SH-SY5Y (cell line): ENCODE results near the gene USP6NL.

Source experiments
- GATA2 ChIP-seq: IDR thresholded peaks from 2 replicates; pipeline ENCODE4 v1.6.1; 2011; ENCODE audit warnings: mild to moderate bottlenecking, low read depth, low read length
- GATA3 ChIP-seq: IDR thresholded peaks from 2 replicates; pipeline ENCODE4 v1.6.1; 2011; ENCODE audit warnings: low read depth, mild to moderate bottlenecking, low read length, moderate library complexity

The USP6NL gene

DNA sequence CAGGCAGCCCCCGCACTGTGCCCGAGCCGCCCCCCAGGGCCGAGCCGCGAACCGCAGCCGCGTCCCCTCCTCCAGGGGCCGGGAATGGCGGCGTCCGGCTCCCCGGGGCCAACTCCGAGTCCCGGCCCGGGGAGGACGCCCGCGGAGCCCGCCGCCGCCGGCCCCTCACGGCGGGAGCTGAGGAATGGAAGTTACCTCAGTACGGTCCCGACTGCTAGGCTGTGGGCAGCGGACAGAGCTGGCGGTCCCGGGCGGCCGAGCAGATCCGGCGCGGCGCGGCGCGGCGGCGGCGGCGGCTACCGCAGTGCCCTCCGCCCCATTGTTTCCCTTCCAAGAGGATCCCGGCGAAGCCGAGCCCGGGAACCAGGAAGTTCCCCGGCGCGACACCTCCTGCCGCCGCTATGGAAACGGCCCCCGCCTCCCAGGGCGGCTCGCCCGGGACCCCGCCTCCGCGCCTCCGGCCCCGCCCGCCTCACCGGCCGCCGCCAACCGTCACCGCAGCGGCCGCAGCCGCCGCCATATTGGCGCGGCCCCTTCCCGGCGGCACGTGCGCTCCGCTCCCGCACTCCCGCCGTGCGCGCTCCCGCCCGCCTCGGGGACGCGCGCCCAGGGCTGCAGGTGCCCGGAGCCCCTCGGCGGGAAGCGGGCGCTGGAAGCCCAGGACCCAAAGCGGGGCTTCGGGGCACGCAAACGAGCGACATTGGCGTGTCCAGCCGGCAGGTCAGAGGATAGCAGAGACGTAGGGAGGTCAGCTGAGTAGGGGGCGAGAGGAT lies at the start of gene USP6NL:
Gene USP6NL, minus strand, starts transcription at position 403 of the 773 bp plus-strand sequence. CDS start 14,016 bp downstream, outside the sequence.
- TF ChIP-seq GATA2 = no peak
- no peak for TF ChIP-seq GATA3

DNA sequence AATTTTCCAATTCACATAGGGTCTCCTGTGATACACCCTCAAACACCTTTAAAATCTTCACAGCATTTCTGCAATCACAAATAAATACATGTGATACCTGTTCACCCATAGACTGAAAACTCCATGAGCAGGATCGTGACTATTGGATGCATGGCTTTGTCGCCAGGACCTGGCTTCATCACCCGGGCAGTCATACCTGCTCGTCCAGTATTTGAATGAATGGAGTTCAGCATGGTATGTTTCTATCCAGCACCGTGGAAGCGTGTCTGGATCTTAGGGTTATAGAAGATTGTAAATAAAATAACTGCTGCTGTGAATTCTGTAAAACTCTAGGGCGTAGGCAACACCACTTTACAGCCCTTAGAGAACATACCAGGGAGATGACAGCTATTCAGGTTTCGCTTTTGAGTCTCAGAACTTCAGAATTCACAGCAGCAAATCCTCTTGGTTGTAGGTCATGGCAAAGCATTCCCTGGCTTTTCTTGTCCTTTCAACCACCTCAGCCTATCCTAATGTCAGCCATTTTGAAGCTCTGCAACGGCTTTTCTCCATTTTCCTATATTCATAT lies 47.4 kb upstream of the USP6NL start:
- TF ChIP-seq GATA3 (no peak), GATA2 (no peak)

GRCh38 chr10:11655836-11656235 lies 44.4 kb upstream of the USP6NL start:
- TF ChIP-seq GATA3 (no peak), GATA2 (no peak)

GRCh38 chr10:11654659-11655058 lies 43.2 kb upstream of the USP6NL start:
- TF ChIP-seq GATA2 (no peak), GATA3 (no peak)

DNA sequence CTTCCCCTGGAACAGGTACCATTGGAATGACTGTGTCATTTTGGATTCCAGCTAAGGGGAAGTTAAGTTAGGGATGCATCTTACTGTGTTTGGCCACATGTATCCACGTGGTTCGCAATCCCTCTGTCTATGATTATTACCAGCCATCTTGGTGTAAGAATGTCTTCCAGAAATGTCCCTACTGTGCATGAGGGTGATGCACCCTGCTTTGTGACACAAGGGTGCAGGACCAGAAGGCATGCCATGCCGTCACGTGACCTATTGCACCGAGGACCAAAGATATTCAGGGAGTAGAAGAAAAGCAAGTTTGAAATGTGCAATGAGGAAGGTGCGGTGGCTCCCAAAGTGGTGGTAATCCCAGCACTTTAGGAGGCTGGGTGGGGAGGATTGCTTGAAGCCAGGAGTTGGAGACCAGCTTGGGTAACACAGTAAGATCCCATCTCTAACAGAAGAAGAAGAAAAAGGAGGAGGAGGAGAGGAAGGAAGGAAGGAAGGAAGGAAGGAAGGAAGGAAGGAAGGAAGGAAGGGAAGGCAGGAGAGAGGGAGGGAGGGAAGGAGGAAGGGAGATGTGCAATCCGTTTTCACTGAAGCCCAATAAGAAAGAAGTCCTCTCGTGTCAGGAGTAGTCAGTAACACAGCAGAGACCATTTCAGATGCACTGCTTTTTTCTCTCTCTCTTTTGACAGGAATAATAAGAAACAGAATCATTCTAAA lies 42.5 kb upstream of the USP6NL start:
- no peak for TF ChIP-seq GATA3
- no peak for TF ChIP-seq GATA2

DNA sequence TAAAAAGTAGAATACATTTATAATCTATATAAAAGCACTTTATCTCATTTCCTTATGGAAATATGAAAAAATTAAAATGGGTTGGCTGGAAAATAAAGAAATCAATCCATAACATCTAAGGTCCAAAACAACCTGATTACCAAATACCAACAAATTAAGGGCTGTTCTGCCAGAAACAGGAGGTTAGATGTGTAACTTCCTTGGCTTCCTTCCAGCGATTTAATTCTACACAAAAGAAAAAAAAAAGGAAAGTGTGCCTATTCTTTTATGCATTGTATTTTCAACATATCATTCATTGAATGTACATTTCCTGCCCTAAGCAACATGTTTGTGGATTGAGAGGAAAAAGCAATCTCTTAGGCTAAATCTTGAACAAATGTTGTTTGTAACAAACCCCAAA lies 36.2 kb upstream of the USP6NL start:
- no peak for TF ChIP-seq GATA2
- TF ChIP-seq GATA3 = no peak

- TF ChIP-seq GATA3 (no peak), GATA2 (no peak)
Measured at GRCh38 chr10:11646450-11646849, 35.0 kb upstream of the USP6NL start.

GRCh38 chr10:11643039-11643438 lies 31.6 kb upstream of the USP6NL start:
- TF ChIP-seq GATA2 (no peak), GATA3 (no peak)

DNA sequence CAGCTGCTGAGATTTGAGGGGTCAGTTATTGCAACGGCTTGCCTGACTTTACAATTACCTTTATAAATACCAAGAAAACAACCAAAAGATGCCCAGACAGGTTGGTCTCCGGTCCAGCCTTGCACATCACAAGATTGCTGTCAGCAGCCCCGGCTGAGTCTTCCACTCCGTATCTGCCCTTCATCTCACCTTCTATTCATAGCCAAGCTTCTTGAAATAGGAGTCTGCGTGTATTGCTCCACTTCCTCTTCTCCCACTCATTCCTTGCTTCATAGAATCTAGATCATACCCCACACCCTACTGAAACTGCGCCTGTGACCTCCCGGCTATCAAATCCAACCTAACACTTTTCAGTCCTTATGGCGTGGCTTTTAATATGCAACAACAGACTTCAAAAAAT lies 31.1 kb upstream of the USP6NL start:
- TF ChIP-seq GATA3 (no peak), GATA2 (no peak)

DNA sequence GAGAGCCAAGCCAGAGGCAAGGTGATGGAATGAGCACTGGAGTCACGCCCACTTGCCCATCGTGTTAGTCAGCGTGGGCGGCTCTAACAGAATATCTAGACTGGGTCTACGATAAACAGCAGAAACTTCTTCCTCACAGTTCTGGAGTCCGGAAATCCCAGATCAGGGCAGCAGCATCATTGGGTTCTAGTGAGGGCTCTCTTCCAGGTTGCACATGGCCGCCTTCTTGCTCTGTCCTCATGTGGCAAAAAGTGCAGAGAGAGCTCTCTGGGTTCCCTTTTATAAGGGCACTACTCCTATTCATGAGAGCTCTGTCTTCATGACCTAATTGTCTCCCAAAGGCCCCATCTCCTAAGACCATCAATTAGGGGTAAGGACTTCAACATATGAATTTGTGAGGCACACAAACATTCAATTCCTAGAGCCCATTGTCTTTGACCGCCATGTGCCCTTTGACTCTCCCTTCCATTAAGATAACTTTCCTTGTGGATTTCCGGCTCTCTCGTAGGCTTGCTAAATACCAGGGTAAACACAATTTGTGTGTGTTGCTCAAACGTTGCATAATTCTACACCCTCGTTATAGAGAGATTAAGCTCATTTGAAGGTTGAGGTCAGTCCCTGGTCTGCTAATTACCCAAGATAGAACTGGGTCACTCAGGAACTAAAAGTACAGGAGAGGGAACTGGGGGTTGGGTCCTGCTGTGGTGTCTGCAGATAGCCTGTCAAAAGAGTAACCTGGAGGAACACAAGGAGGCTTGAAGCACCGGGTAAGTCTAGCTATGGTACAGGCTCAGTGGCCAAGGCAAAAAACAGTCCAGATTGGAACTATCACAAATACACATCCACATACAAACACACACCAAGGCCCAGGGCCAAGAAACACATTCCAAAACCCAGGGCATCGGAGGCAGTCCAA lies 28.7 kb upstream of the USP6NL start:
- TF ChIP-seq GATA3 (no peak), GATA2 (no peak)

DNA sequence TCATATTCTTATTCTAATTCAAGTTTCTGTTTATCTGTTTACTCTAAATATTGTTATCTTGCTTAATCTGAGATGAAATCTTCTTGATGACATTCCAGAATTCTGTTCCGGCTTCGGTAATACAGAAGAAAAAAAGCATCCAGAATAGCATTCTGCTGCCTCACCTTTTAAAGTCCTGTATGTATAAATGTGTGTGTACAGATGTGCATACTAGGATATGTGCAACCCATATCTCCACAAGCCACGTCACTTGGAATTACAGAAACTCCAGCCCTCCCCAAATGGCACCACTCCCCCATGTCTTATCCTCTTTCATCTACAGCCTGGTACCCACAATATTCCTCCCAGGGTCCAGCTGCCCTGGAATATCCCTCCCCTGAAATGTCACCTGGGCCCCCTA lies 27.9 kb upstream of the USP6NL start:
- TF ChIP-seq GATA2 (no peak), GATA3 (no peak)

DNA sequence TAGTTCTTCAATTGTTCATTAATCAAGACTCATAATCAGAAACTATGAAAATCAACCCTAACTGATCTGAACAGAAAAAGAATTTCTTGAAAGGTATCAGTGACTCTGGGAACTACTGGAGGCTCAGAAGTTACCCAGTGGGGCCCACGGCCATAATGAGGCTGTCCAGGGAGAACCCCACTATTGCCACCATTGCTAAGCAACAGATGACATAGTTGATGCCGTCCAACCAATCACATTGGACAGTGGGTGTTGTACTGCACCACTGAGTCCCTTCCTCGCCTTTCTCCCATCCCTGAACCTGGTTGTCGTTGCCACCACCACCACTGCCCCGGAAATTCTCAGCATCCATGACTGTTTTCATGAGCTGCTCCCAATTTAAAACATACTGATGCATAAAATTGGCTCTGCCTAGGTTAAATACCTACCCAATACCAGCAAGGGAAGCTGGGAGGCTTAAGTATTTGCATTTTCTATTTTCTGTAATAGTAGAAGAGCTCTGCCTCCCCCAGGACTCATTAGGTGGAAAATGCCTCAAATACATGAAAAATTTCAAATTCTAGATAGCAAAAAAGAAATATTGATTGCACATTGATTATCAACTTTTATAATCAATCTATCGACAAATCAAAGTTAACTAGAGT lies 26.7 kb upstream of the USP6NL start:
- TF ChIP-seq GATA3 (no peak), GATA2 (no peak)

GRCh38 chr10:11636697-11637303 lies 25.4 kb upstream of the USP6NL start:
- TF ChIP-seq GATA3 (no peak), GATA2 (no peak)
